SK-N-SH treated with all-trans-retinoic acid at 6 μM for 48 hours (cell line): ENCODE measurements around the gene NRN1L.

Experiments used
- CREB5 ChIP-seq: fragments of 250-450 bp; sonication (Bioruptor Pico); IDR thresholded peaks from 2 replicates; pipeline ENCODE4 v1.5.1; 2020; ENCODE audit warnings: low read depth, mild to moderate bottlenecking, moderate library complexity
- GLIS3 ChIP-seq: fragments of 250-450 bp; sonication (Bioruptor Pico); IDR thresholded peaks from 2 replicates; pipeline ENCODE4 v1.5.0; 2020; ENCODE audit warnings: mild to moderate bottlenecking, moderate library complexity
- PATZ1 ChIP-seq: fragments of 250-450 bp; sonication (Bioruptor Pico); IDR thresholded peaks from 2 replicates; pipeline ENCODE4 v1.8.0; 2020; ENCODE audit warnings: mild to moderate bottlenecking, moderate library complexity, borderline replicate concordance
- POU6F1 ChIP-seq: fragments of 250-450 bp; sonication (Bioruptor Pico); IDR thresholded peaks from 2 replicates; pipeline ENCODE4 v1.8.0; 2021; ENCODE audit warnings: low read depth, mild to moderate bottlenecking, moderate library complexity, borderline replicate concordance
- PPARA ChIP-seq: fragments of 250-450 bp; sonication (Bioruptor Pico); IDR thresholded peaks from 2 replicates; pipeline ENCODE4 v1.5.0; 2020; ENCODE audit warnings: mild to moderate bottlenecking, borderline replicate concordance
- RARB ChIP-seq: fragments of 250-450 bp; sonication (Bioruptor Pico); IDR thresholded peaks from 2 replicates; pipeline ENCODE4 v1.8.0; 2021; ENCODE audit warnings: mild to moderate bottlenecking, moderate library complexity
- SNAI2 ChIP-seq: fragments of 250-450 bp; sonication (Bioruptor Pico); IDR thresholded peaks from 2 replicates; pipeline ENCODE4 v1.5.0; 2020; ENCODE audit warnings: mild to moderate bottlenecking, moderate library complexity
- ZC3H10 ChIP-seq: fragments of 250-450 bp; sonication (Bioruptor Pico); IDR thresholded peaks from 2 replicates; pipeline ENCODE4 v1.5.1; 2021; ENCODE audit warnings: mild to moderate bottlenecking, moderate library complexity
- ZFP3 ChIP-seq: fragments of 250-450 bp; sonication (Bioruptor Pico); IDR thresholded peaks from 2 replicates; pipeline ENCODE4 v1.5.0; 2020; ENCODE audit warnings: mild to moderate bottlenecking, moderate library complexity

- TF ChIP-seq PPARA (no peak), CREB5 (CRISPR knock-in tag) (no peak), ZFP3 (CRISPR knock-in tag) (no peak), PATZ1 (CRISPR knock-in tag) (no peak), RARB (CRISPR knock-in tag) (no peak), ZC3H10 (no peak), GLIS3 (CRISPR knock-in tag) (no peak), POU6F1 (CRISPR knock-in tag) (no peak), SNAI2 (CRISPR knock-in tag) (no peak)
These were observed 41.3 kb upstream of the NRN1L start for GRCh38 chr16:67843343-67843765.
